K562 (cell line): Measurements from ENCODE around the gene OFD1. TPM values are rescaled to one million over a fixed set of nuclear protein-coding genes. Genes with fewer than 3 reads are reported as not detected.
A peak's percentile ranks its signal among the peaks of the same experiment; 100 is the strongest.

Experiments
- ATAC-seq: fragments of 200-7000 bp; cut with Tn5 transposase; 3 replicates; pipeline ENCODE4 v1.9.1; 2020; ENCODE audit warnings: moderate library complexity
- BruUV-seq: library from RNA; stranded (reverse); fragments of 400-500 nt; replicated peaks from 2 replicates; lab custom pipeline; 2021; lab: Mats Ljungman, UMichigan
- CTCF ChIA-PET: fragments of 300-600 bp; formaldehyde crosslinking; extraction: SDS; loops from one replicate; lab custom pipeline; 2021; ENCODE audit warnings: low intra/inter-chr PET ratio; lab: Yijun Ruan, JAX
- POLR2A ChIA-PET: fragments of 300-600, 350-650 bp; sonication (Branson Sonifier 250); formaldehyde crosslinking; extraction: SDS; loops from one replicate; lab custom pipeline; 2021; ENCODE audit warnings: antibody characterized with exemption, inconsistent platforms; lab: Yijun Ruan, JAX
- DNase-seq, 4 experiments: peaks; one replicate each; pipeline versions ENCODE4 v3.0.0 to v3.0.0-alpha.2; 2011 to 2018; ENCODE audit warnings: low spot score in 3 of 4, mixed read lengths in 3 of 4; ENCODE audit errors: extremely low read depth in 1 of 4
- FAIRE-seq: peaks from 2 replicates; lab custom pipeline; 2011; peaks lifted over from hg19 to GRCh38; lab: Jason Lieb, UNC
- H2AFZ ChIP-seq: 2 replicates; pipeline ENCODE4 v1.6.0; 2011; ENCODE audit warnings: low read depth, low read length, control low read depth, inconsistent platforms
- H3K27ac ChIP-seq: fragments of 200-600 bp; 3 replicates; pipeline ENCODE4 v1.8.0; 2011; ENCODE audit warnings: low read depth, mild to moderate bottlenecking, control low read depth, inconsistent platforms, low read length, moderate library complexity, mixed read lengths; ENCODE audit errors: extremely low read depth
- H3K27me3 ChIP-seq, 2 experiments: fragments of 300-600 bp in 1 of 2; 2 replicates in 1 of 2; 3 replicates in 1 of 2; pipeline versions ENCODE4 v1.6.0 to v1.8.0; 2011; ENCODE audit warnings: inconsistent platforms in 2 of 2, low read length in 2 of 2, mild to moderate bottlenecking in 1 of 2, mixed read lengths in 1 of 2, moderate library complexity in 1 of 2; ENCODE audit not compliant: control insufficient read depth in 2 of 2, insufficient read depth in 2 of 2
- H3K36me3 ChIP-seq: fragments of 300-600 bp; 3 replicates; pipeline ENCODE4 v1.8.0; 2011; ENCODE audit warnings: mild to moderate bottlenecking, low read length, inconsistent platforms; ENCODE audit not compliant: control insufficient read depth, insufficient read depth
- H3K4me1 ChIP-seq, 2 experiments: fragments of 200-600 bp in 1 of 2; replicated peaks in 1 of 2; 2 replicates in 1 of 2; 3 replicates in 1 of 2; pipeline versions ENCODE4 v1.5.1 to v1.8.0; 2011; ENCODE audit warnings: inconsistent platforms in 2 of 2, low read length in 2 of 2, mild to moderate bottlenecking in 1 of 2, mixed read lengths in 1 of 2, moderate library complexity in 1 of 2; ENCODE audit not compliant: control insufficient read depth in 2 of 2, insufficient read depth in 2 of 2
- H3K4me2 ChIP-seq: 2 replicates; pipeline ENCODE4 v1.6.1; 2011; ENCODE audit warnings: low read length, control low read depth, inconsistent platforms, mixed read lengths; ENCODE audit not compliant: insufficient read depth
- H3K4me3 ChIP-seq: fragments of 200-600 bp; sonication (generic), shearing (Covaris generic); 2 replicates; pipeline ENCODE4 v1.5.1; 2016; ENCODE audit warnings: control low read depth, inconsistent platforms
- H3K79me2 ChIP-seq: fragments of 200-600 bp; 3 replicates; pipeline ENCODE4 v1.8.0; 2011; ENCODE audit warnings: low read length, inconsistent platforms; ENCODE audit not compliant: control insufficient read depth, insufficient read depth
- H3K9ac ChIP-seq, 2 experiments: 2 replicates each; pipeline versions ENCODE4 v1.6.0 to v1.6.1; 2011; ENCODE audit warnings: low read depth in 2 of 2, low read length in 2 of 2, control low read depth in 1 of 2, inconsistent platforms in 1 of 2, mild to moderate bottlenecking in 1 of 2, mixed read lengths in 1 of 2; ENCODE audit not compliant: insufficient read depth in 1 of 2
- H3K9me1 ChIP-seq: one replicate; pipeline ENCODE4 v1.6.0; 2011; ENCODE audit warnings: inconsistent platforms, mild to moderate bottlenecking, low read length, moderate library complexity; ENCODE audit not compliant: control insufficient read depth, insufficient read depth
- H3K9me3 ChIP-seq: replicated peaks from 2 replicates; pipeline ENCODE4 v1.5.1; 2011; ENCODE audit warnings: low read depth, low read length, inconsistent platforms; ENCODE audit not compliant: control insufficient read depth, insufficient read depth
- H4K20me1 ChIP-seq: replicated peaks from 2 replicates; pipeline ENCODE4 v1.6.1; 2011; ENCODE audit warnings: low read length, inconsistent platforms, mixed read lengths; ENCODE audit not compliant: control insufficient read depth, insufficient read depth
- BACH1 ChIP-seq: fragments of 200-800 bp; sonication (Bioruptor generic); IDR thresholded peaks from 2 replicates; pipeline ENCODE4 v1.6.1; 2016; ENCODE audit warnings: missing genetic modification characterization, missing compliant biosample characterization
- CAMTA2 ChIP-seq: fragments of 250-450 bp; sonication (Bioruptor Pico); conservative IDR thresholded peaks from 2 replicates; pipeline ENCODE4 v1.5.1; 2022
- ELF4 ChIP-seq: fragments of 450-650 bp; formaldehyde crosslinking; IDR thresholded peaks from 2 replicates; pipeline ENCODE4 v1.4.0; 2022; ENCODE audit warnings: missing genetic modification characterization
- FOXP1 ChIP-seq: sonication (generic); formaldehyde crosslinking; IDR thresholded peaks from 2 replicates; pipeline ENCODE4 v1.8.0; 2022; ENCODE audit warnings: mild to moderate bottlenecking, missing genetic modification reagents
- GABPB2 ChIP-seq: fragments of 250-450 bp; sonication (Bioruptor Pico); conservative IDR thresholded peaks from 2 replicates; pipeline ENCODE4 v1.5.1; 2021; ENCODE audit warnings: mild to moderate bottlenecking
- NFE2 ChIP-seq: IDR thresholded peaks from 2 replicates; pipeline ENCODE4 v1.6.1; 2014; ENCODE audit warnings: antibody characterized with exemption, low read depth
- SPI1 ChIP-seq: IDR thresholded peaks from 2 replicates; pipeline ENCODE4 v1.6.1; 2011; ENCODE audit warnings: low read depth, low read length, control low read depth, borderline replicate concordance
- SRF ChIP-seq, 2 experiments: fragments of 250-450, 450-650 bp in 1 of 2; sonication (Bioruptor Pico) in 1 of 2; sonication (generic) in 1 of 2; formaldehyde crosslinking; IDR thresholded peaks; 2 replicates each; pipeline versions ENCODE4 v1.5.0 to v1.5.1; 2020 to 2022; ENCODE audit warnings: mild to moderate bottlenecking in 1 of 2, missing genetic modification reagents in 1 of 2
- WGBS: fragments of 100-300 bp; shearing (Covaris generic); methylation state at CpG from one replicate; pipeline ENCODE4 v1.1.6; 2016; ENCODE audit warnings: low coverage, mixed read lengths; ENCODE audit not compliant: insufficient coverage; ENCODE audit errors: missing lambda C conversion rate; 5-methylcytosine and 5-hydroxymethylcytosine counted together
- in situ Hi-C: fragments of 300-500 bp; cut with MboI; formaldehyde crosslinking; loops from 4 replicates; pipeline ENCODE4 v1.15.0; 2018; ENCODE audit warnings: inconsistent platforms, mixed read lengths
- intact Hi-C: fragments of 100-400 bp; cut with micrococcal nuclease; formaldehyde crosslinking; loops from 2 replicates; pipeline ENCODE4 v1.14.2; 2022
- polyA plus RNA-seq, 8 experiments: library from polyadenylated mRNA; depleted of rRNA in 4 of 8; stranded (reverse) in 5 of 8; unstranded in 3 of 8; fragments of >200 nt; fragmentation: Nextera tagmentation in 2 of 8; fragmentation: Illumina TruSeq in 1 of 8; extraction: Ambion mirVana in 2 of 8; extraction: Trizol in 1 of 8; gene quantifications; 2 replicates each; pipeline versions ENCODE4 v1.2.1 to v1.2.3, GENCODE V29; 2011 to 2014; ENCODE audit warnings: inconsistent platforms in 1 of 8, missing spikeins in 1 of 8
- total RNA-seq, 7 experiments: library from RNA; depleted of rRNA in 6 of 7; stranded (reverse); fragments of >200 nt in 6 of 7; fragmentation: Illumina TruSeq in 2 of 7; extraction: Trizol in 2 of 7; gene quantifications; 2 replicates each; pipeline versions ENCODE4 v1.2.1 to v1.2.3, GENCODE V29; 2011 to 2021; ENCODE audit warnings: low replicate concordance in 1 of 7
- TF ChIP-seq, protein P1 (sequence below): fragments of 450-650 bp; IDR thresholded peaks from 2 replicates; pipeline ENCODE4 v1.6.1; 2016; ENCODE audit warnings: borderline replicate concordance
- TF ChIP-seq, protein P2 (sequence below): sonication (generic); formaldehyde crosslinking; IDR thresholded peaks from 2 replicates; pipeline ENCODE4 v1.8.0; 2022; ENCODE audit warnings: mild to moderate bottlenecking, missing genetic modification reagents
- TF ChIP-seq, protein P3 (sequence below): sonication (generic); formaldehyde crosslinking; IDR thresholded peaks from 2 replicates; pipeline ENCODE4 v1.8.0; 2022; ENCODE audit warnings: missing genetic modification reagents, mild to moderate bottlenecking, moderate library complexity, borderline replicate concordance

Gene OFD1
- total and polyA plus RNA-seq, 9 of the 15 experiments (the other 6 are each of a cell fraction or from before 2014, with no cell fraction given): 22.0 to 49.1 (median 30.2) TPM

DNA sequence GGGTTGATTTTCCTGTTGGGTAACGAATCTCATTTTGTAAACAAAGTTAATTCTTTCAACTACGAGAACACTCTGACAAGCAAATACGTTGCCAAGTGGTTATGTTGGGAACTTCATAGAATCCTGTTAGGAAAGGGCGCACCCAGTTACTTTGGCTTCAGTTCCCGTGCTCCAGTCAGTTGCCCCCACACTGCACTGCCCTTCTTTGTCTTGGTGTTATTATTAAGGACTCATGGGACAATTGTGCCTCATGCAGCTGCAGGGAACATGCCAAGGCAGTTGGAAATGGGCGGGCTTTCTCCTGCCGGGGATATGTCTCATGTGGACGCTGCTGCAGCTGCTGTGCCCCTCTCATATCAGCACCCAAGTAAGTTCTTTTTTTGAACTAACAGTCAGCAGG, 28.9 kb downstream of the OFD1 start (continued):
- TF ChIP-seq, protein P1, sequence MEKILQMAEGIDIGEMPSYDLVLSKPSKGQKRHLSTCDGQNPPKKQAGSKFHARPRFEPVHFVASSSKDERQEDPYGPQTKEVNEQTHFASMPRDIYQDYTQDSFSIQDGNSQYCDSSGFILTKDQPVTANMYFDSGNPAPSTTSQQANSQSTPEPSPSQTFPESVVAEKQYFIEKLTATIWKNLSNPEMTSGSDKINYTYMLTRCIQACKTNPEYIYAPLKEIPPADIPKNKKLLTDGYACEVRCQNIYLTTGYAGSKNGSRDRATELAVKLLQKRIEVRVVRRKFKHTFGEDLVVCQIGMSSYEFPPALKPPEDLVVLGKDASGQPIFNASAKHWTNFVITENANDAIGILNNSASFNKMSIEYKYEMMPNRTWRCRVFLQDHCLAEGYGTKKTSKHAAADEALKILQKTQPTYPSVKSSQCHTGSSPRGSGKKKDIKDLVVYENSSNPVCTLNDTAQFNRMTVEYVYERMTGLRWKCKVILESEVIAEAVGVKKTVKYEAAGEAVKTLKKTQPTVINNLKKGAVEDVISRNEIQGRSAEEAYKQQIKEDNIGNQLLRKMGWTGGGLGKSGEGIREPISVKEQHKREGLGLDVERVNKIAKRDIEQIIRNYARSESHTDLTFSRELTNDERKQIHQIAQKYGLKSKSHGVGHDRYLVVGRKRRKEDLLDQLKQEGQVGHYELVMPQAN: no peak
- TF ChIP-seq, protein P2, sequence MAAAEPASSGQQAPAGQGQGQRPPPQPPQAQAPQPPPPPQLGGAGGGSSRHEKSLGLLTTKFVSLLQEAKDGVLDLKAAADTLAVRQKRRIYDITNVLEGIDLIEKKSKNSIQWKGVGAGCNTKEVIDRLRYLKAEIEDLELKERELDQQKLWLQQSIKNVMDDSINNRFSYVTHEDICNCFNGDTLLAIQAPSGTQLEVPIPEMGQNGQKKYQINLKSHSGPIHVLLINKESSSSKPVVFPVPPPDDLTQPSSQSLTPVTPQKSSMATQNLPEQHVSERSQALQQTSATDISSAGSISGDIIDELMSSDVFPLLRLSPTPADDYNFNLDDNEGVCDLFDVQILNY (CRISPR knock-in tag): no peak
- TF ChIP-seq, protein P3, sequence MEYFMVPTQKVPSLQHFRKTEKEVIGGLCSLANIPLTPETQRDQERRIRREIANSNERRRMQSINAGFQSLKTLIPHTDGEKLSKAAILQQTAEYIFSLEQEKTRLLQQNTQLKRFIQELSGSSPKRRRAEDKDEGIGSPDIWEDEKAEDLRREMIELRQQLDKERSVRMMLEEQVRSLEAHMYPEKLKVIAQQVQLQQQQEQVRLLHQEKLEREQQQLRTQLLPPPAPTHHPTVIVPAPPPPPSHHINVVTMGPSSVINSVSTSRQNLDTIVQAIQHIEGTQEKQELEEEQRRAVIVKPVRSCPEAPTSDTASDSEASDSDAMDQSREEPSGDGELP (CRISPR knock-in tag): no peak

DNA sequence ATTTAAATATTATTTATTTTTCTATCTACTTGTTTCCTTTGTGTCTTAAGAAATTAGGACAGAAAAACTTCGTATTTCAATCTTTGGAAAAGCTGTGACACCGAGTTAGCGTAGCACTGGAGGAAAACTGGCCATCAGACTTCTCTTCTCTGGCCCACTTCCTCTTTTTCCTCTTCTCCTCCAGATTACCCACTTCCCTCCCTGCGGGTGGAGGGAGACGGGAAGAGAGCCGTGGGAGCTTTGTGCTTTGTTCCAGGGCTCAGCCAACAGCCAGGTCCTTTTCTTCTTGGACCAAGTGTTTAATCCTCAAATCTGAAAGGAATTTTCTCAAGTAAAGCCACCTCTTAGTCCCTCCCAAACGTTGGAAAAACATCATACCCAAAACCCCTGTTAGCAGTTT, 29.7 kb downstream of the OFD1 start:
- no peaks in the 10 kb centered on the region for H3K79me2 ChIP-seq
- ChIA-PET CTCF (no interaction called here), POLR2A (interaction anchor here (0.8 kb wide), 1 partner anchor 13 kb away, joined by 3 read pairs; no protein-coding TSS in a partner anchor)
- no peak overlapping the region for H3K4me3 ChIP-seq
- in situ Hi-C loops (loop anchor here (10.0 kb wide), 1 partner anchor 271 kb away; no protein-coding TSS in a partner anchor), intact Hi-C loops (no loop called here)
- no peak for ATAC-seq
- TF ChIP-seq NFE2: no peak
- TF ChIP-seq SRF (CRISPR knock-in tag; IDR thresholded peaks at IDR 0.05): no peak
- TF ChIP-seq BACH1: no peak
- TF ChIP-seq CAMTA2 (CRISPR knock-in tag): no peak
- TF ChIP-seq SPI1: peak; percentile 97
- no peak for TF ChIP-seq ELF4
- TF ChIP-seq FOXP1 (CRISPR knock-in tag): no peak
- no peak for TF ChIP-seq GABPB2 (CRISPR knock-in tag)
- no peak overlapping the region for H3K4me2 ChIP-seq
- WGBS: 57% methylated on average over 7 of the region's 7 CpGs
- no peaks in the 10 kb centered on the region for H4K20me1 ChIP-seq
- no TSS peak for BruUV-seq
- no peaks in the 10 kb centered on the region for H3K9me1 ChIP-seq
- FAIRE-seq: no peak
- no peak overlapping the region for H3K9ac ChIP-seq
- peaks cover 84% of the 10 kb centered on the region for H3K36me3 ChIP-seq
- H3K4me1 ChIP-seq: no peaks in the 10 kb centered on the region
- H3K27ac ChIP-seq: no peak overlapping the region
- DNase-seq: no peak
- H3K9me3 ChIP-seq: no peaks in the 10 kb centered on the region
- no peak overlapping the region for H2AFZ ChIP-seq
- H3K27me3 ChIP-seq: no peaks in the 10 kb centered on the region
